Measurements from ENCODE around the gene SLC3A2.

Gene SLC3A2

DNA sequence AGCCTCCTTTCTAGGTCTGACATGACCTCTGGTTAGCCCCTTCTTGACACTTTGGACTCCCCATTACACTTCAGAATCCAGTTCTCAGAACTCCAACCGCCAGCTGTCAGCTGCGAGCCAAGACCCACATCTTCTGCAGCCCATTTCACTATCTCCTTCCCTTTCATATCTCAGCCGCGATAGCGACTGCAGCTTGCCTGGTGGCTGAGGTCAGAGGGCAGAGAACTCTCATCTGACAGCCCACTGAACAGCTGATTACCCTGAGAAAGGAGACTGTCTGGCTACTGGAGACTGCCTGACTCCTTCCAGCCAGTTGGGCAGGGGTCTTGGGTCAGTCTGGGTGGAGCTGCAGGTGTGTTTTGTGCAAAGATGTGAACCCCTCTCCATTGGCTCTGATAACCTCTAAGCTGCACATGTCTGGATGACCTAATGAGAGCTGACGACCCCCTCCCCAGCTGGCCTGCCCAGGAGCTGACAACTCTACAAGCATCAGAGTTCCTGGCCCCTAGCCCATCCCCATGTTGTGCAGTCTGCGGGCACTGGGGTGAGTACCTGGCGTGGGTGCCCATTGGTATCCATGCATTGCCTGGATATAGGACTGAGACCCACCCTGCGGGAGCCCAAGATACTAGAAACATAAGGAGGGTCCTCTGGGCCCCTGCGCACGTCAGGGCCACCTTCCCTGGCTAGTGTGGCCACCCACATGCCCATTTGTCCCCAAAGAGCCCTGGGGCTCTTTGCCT, 39.4 kb downstream of the SLC3A2 start:
- Histone ChIP-seq H3K4me1 (peaks cover 53% of the 10 kb centered on the region), H3K4me2 (peak overlapping the region; percentile 59), H3K36me3 (no peaks in the 10 kb centered on the region), H4K20me1 (no peaks in the 10 kb centered on the region), H3K4me3 (no peak overlapping the region), H3K9me3 (no peaks in the 10 kb centered on the region), H3K27ac (no peak overlapping the region), H3K27me3 (peaks cover 31% of the 10 kb centered on the region), H3K9ac (no peak overlapping the region)
- no peak for TF ChIP-seq Cebpa-rat (IDR thresholded peaks at IDR 0.05)

DNA sequence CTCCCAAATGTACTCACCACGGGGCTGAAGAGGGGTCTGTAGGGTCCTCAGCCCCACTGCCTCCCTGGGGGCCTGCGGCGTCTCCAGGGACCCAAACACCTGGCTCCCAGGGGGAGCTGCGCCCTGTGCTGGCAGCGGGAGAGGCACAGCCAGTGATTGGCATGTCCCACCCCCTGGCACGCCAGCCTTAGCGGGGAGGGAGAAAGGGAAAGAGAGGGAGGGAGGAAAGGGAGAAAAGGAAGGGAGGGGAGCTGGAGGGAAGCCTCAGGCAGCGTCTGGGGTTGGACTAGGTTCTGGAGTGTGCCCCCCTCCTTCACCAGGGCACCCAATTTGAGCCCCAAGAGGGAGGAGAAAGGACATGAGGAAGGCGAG, 40.5 kb downstream of the SLC3A2 start, which contains the start of gene CHRM1:
CHRM1 (minus strand) TSS at position 163 of the 372 bp plus-strand sequence. CDS start 10,263 bp downstream, outside the sequence.
- no peak for TF ChIP-seq Cebpa-rat (IDR thresholded peaks at IDR 0.05)
- Histone ChIP-seq H3K9ac (no peak within 1 kb of the TSS), H3K9me3 (peaks cover 5% of the 10 kb centered on the region; the same call in 1 of the 2 replicates), H3K4me1 (peaks cover 60% of the 10 kb centered on the region), H3K4me3 (no peak within 1 kb of the TSS), H3K27ac (no peak within 1 kb of the TSS), H4K20me1 (no peaks in the 10 kb centered on the region), H3K36me3 (no peaks in the 10 kb centered on the region), H3K27me3 (peaks cover 43% of the 10 kb centered on the region), H3K4me2 (peak within 1 kb of the TSS; percentile 59)

DNA sequence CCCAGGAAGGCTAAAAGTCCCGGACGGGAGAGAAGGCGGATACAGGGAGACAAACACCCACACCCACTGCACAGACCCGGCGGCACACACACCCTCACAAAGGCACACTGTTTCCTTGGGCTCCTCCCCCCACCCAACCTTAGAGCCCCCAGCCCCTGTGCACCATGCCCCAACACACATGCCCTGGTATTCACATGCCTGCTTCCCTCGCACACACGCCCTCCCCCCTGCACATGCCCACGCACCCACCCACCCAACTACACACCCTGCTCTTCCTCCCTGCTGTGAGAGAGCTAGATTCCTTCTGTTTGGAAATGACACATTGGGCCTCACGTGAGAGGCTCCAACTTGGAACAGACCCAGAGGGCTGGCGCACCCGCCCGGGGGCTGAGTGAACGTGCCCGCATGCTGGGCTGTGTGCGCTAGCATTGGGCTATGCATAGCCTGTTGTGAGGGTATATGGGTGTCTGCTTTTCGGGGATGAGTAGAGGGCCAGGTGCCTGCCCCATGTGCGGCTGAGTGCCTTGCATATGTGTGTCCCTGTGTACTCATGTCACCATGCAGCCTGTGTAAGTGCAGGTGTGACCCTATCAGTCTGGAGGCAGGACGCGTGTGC, 41.0 kb downstream of the SLC3A2 start:
- H3K4me3 ChIP-seq, result no peak overlapping the region
- H3K9me3 ChIP-seq, result peaks cover 9% of the 10 kb centered on the region; the same call in 1 of the 2 replicates
- TF ChIP-seq Cebpa-rat (IDR thresholded peaks at IDR 0.05), result no peak
- no peak overlapping the region for H3K27ac ChIP-seq
- H3K36me3 ChIP-seq, result no peaks in the 10 kb centered on the region
- peaks cover 48% of the 10 kb centered on the region for H3K27me3 ChIP-seq
- peak overlapping the region; percentile 59 for H3K4me2 ChIP-seq
- no peaks in the 10 kb centered on the region for H4K20me1 ChIP-seq
- no peak overlapping the region for H3K9ac ChIP-seq
- peaks cover 60% of the 10 kb centered on the region for H3K4me1 ChIP-seq

DNA sequence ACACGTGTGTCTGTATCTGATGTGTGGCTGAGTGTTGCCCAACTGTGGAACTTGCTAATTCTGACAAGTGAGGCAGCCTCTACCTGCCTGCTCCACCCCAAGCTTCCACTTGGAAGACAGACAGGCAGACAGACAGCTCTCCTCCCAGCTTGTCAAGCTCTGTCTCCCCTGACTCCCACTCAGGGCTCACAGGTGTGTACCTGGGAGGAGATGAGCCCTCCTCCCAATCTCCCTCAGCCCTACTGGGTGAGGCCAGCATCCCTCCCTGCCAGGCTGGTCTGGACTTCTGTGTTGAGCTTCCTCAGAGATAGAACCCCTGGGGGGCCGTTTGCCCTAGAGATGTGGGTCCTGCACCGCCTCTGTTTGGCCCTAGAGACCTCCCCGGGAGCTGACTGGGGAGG, 41.5 kb downstream of the SLC3A2 start:
- no peak overlapping the region for H3K27ac ChIP-seq
- peaks cover 53% of the 10 kb centered on the region for H3K27me3 ChIP-seq
- H4K20me1 ChIP-seq, result no peaks in the 10 kb centered on the region
- peaks cover 60% of the 10 kb centered on the region for H3K4me1 ChIP-seq
- H3K36me3 ChIP-seq, result no peaks in the 10 kb centered on the region
- H3K4me3 ChIP-seq, result no peak overlapping the region
- peaks cover 9% of the 10 kb centered on the region; the same call in 1 of the 2 replicates for H3K9me3 ChIP-seq
- H3K4me2 ChIP-seq, result peak overlapping the region; percentile 59
- TF ChIP-seq Cebpa-rat (IDR thresholded peaks at IDR 0.05), result no peak
- H3K9ac ChIP-seq, result no peak overlapping the region

DNA sequence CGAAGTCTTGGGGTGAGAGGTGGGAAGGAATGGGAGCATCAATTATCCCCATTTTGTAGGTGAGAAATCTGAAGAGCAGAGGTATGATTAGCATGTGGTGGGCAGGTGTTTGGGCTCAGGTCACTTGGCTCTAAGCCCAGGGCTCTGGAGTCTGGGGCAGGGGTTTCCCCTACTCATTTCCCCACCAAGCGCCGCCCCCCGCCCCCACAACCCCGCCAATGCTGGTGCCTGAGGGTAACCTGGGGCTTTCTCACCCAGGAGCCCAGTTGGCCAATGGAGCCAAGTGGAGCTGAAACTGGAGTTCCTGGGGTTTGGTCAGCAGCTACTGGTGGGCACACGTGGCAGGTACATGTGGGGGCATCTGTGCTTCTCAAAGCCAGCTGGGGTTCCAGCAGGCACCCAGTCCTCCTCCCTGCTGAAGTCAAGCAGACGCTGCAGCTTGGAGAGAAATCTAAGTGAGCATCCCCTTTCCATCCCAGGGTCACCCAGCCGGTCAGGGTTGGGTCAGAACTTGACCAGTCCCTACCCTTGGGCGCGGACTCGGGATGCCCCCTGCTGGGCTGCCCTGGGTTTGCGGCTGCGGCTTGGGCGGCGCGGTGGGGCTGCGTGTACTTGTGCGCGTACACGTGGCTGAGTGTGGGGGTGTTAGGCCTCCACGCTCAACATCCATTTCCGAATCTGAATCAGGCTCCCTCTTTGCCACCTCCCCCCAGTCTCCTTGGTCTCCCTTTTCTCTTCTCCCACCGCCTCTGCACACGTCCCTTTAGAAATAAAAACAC, 42.1 kb downstream of the SLC3A2 start:
- H3K4me1 ChIP-seq, result peaks cover 60% of the 10 kb centered on the region
- peak overlapping the region; percentile 59 for H3K4me2 ChIP-seq
- H3K27me3 ChIP-seq, result peaks cover 59% of the 10 kb centered on the region
- H3K36me3 ChIP-seq, result no peaks in the 10 kb centered on the region
- TF ChIP-seq Cebpa-rat (IDR thresholded peaks at IDR 0.05), result no peak
- H3K27ac ChIP-seq, result no peak overlapping the region
- no peak overlapping the region for H3K9ac ChIP-seq
- no peak overlapping the region for H3K4me3 ChIP-seq
- H3K9me3 ChIP-seq, result peaks cover 9% of the 10 kb centered on the region; the same call in 1 of the 2 replicates
- no peaks in the 10 kb centered on the region for H4K20me1 ChIP-seq

DNA sequence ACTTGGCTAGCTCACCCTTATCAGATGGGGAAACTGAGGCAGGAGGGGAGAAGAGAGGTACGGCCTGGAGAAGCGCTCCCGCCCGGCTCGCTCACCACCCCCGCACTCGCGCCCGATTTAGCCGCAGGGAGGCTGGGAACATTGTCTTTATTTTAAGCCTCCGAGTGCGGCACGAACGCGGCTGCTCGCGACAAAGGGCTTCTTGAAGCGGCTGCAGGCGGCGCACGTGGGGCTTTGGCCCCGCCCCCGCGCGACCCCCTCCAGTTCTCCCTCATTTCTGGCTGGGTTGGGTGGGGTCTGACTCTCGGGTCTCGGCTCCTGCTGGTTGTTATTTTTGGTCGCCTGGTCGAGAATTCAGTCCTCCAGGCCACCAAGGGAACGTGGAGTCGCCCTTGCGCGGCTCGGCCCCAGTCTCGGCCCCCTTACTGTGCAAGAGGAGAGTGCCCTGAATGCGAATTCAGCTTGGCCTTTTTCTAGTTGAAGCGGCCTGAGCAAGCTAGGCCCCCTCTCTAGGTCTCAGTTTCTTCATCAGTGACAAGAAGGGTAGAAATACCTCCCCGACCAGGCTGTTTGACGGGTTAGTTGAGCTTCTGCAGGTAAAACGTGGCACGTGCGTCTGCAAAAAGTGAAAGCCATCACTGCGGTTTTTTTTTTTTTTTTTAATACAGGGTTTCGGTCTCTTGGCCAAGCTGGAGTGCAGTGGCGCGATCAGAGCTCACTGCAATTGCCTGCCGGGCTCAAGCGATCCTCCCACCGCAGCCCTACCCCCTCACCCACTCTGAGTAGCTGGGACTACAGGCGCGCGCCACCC, 43.1 kb downstream of the SLC3A2 start:
- H3K27me3 ChIP-seq, result peaks cover 69% of the 10 kb centered on the region
- H3K9me3 ChIP-seq, result peaks cover 9% of the 10 kb centered on the region; the same call in 1 of the 2 replicates
- H3K9ac ChIP-seq, result peak overlapping the region; percentile 28; the same call in 1 of the 2 replicates
- H3K36me3 ChIP-seq, result no peaks in the 10 kb centered on the region
- H3K4me2 ChIP-seq, result peak overlapping the region; percentile 91
- no peak for TF ChIP-seq Cebpa-rat (IDR thresholded peaks at IDR 0.05)
- H3K27ac ChIP-seq, result peak overlapping the region; percentile 14; the same call in 1 of the 2 replicates
- peaks cover 66% of the 10 kb centered on the region for H3K4me1 ChIP-seq
- H4K20me1 ChIP-seq, result no peaks in the 10 kb centered on the region
- peak overlapping the region; percentile 61 for H3K4me3 ChIP-seq

DNA sequence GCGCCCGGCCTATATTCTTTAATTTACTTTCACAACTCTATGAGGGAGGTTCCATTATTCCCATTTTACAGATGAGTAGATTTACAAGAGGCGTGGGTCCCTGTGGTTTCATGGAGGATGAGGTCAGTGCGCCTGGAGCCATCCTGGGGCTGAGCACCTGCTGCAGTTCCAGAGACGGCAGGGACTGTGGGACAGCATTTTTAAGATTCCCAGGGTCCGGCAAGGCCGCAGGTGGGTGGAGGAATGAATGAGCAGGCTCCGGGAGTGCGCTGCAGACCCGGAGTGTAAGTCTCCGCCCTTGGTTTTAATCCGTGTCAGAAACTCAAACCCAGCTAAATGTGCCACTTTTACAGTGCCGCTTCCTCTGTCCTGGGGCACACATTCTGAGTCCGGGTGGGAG, 44.6 kb downstream of the SLC3A2 start:
- Histone ChIP-seq H3K27ac (no peak overlapping the region), H4K20me1 (no peaks in the 10 kb centered on the region), H3K4me1 (peaks cover 67% of the 10 kb centered on the region), H3K9me3 (peaks cover 9% of the 10 kb centered on the region; the same call in 1 of the 2 replicates), H3K4me2 (no peak overlapping the region), H3K9ac (no peak overlapping the region), H3K36me3 (no peaks in the 10 kb centered on the region), H3K27me3 (peaks cover 74% of the 10 kb centered on the region), H3K4me3 (no peak overlapping the region)
- no peak for TF ChIP-seq Cebpa-rat (IDR thresholded peaks at IDR 0.05)

DNA sequence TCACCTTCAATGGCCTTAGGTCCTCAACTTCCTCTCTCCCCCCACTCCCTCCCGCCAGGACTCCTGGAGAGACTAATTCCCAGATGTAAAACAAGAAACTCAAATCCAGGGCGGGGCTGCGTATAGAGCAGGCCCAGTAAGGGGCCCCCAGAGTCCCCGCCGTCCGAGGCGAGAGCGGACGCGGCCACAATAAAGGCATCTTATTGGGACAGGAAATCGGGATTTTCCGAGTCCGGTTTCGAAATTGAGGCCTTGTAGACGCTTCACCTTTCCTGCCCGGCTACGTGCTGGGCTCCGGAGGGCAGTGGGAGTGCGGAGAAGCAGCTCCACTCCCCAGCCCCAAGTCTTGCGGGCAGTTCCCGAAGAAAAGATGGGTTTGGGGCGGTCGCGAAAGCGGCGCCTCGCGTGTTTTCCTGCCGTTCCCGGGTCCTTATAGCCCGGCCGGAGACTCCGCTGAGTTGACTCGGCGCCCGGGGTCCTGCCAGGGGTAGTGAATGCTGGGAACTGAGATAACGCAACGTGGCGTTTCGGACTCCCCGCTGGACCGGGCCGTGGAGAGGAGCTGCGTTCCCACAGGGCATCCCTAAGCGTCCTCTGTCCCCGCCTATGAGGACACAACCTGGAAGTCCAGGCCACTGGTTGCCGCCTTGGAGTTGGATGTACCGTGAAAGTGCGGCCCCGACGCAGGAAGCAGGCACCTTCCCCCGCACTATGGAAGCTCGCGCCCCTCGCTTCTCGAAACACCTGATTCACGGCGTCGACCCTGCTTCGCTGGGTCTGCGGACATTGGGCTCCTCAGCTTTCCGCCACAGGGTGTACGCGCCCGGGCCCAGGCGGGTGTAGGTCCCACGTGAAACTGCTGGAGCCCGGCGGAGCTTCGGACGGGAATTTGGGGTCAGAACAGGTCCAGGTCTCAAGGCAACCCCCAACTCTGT, 45.3 kb downstream of the SLC3A2 start:
- 0 out of 2 replicates have a peak overlapping the region, but pooled peaks have one; percentile 5 for H3K4me3 ChIP-seq
- no peaks in the 10 kb centered on the region for H3K36me3 ChIP-seq
- H3K9me3 ChIP-seq, result peaks cover 9% of the 10 kb centered on the region; the same call in 1 of the 2 replicates
- peaks cover 74% of the 10 kb centered on the region for H3K27me3 ChIP-seq
- H3K4me1 ChIP-seq, result peaks cover 67% of the 10 kb centered on the region
- H3K9ac ChIP-seq, result no peak overlapping the region
- H3K4me2 ChIP-seq, result no peak overlapping the region
- H4K20me1 ChIP-seq, result no peaks in the 10 kb centered on the region
- H3K27ac ChIP-seq, result no peak overlapping the region
- no peak for TF ChIP-seq Cebpa-rat (IDR thresholded peaks at IDR 0.05)

Measured in BLaER1 (cell line).